ENCODE measurements around the gene APOLD1. TPM values are rescaled to one million over a fixed set of nuclear protein-coding genes. Genes with fewer than 3 reads are reported as not detected.

The APOLD1 gene
- total RNA-seq, 2 experiments from 2014 or later = 22.5 to 25.8 TPM

- Histone ChIP-seq H3K9me2 (ENCODE audit: insufficient read depth, low read length) (no peaks in the 10 kb centered on the region), H3K79me2 (ENCODE audit: insufficient read depth, low read depth, low read length) (no peaks in the 10 kb centered on the region), H3K4me2 (ENCODE audit: low read length) (no peak overlapping the region), H3K4me3 (ENCODE audit: low read depth, low read length, poor library complexity, severe bottlenecking) (no peak overlapping the region), H2AFZ (ENCODE audit: low read length) (no peak overlapping the region), H3K27ac (ENCODE audit: low read depth, low read length, poor library complexity, severe bottlenecking) (no peak overlapping the region), H3K36me3 (ENCODE audit: insufficient read depth, low read length) (peaks cover 8% of the 10 kb centered on the region; the same call in 1 of the 2 replicates), H4K20me1 (ENCODE audit: insufficient read depth, low read length) (no peaks in the 10 kb centered on the region), H3K4me1 (ENCODE audit: insufficient read depth, low read length, poor library complexity, severe bottlenecking) (no peaks in the 10 kb centered on the region), H3K9me3 (ENCODE audit: low read length) (no peaks in the 10 kb centered on the region)
- intact Hi-C loops (cut with micrococcal nuclease; ENCODE audit: unreplicated experiment) = no loop called here
- CTCF ChIA-PET (ENCODE audit: unreplicated experiment) = no interaction called here
- POLR2A ChIA-PET = no interaction called here
- TF ChIP-seq EZH2phosphoT487 (IDR thresholded peaks at IDR 0.05; ENCODE audit: borderline replicate concordance, low read depth, low read length) = no peak
- no peak for TF ChIP-seq CTCF (conservative IDR thresholded peaks at IDR 0.05; ENCODE audit: low read length)
- DNase-seq (ENCODE audit: low spot score) = no peak
- BruUV-seq (replicated peaks) = no TSS peak
Measured at GRCh38 chr12:12839873-12840579, 54.6 kb downstream of the APOLD1 start.

GRCh38 chr12:12840580-12840899, 55.1 kb downstream of the APOLD1 start:
- no peaks in the 10 kb centered on the region for H3K79me2 ChIP-seq (ENCODE audit: insufficient read depth, low read depth, low read length)
- H3K27ac ChIP-seq (ENCODE audit: low read depth, low read length, poor library complexity, severe bottlenecking) = no peak overlapping the region
- no TSS peak for BruUV-seq (replicated peaks)
- H3K36me3 ChIP-seq (ENCODE audit: insufficient read depth, low read length) = peaks cover 3% of the 10 kb centered on the region; the same call in 1 of the 2 replicates
- no peak overlapping the region for H2AFZ ChIP-seq (ENCODE audit: low read length)
- intact Hi-C loops (cut with micrococcal nuclease; ENCODE audit: unreplicated experiment) = no loop called here
- ChIA-PET POLR2A (interaction anchor here (1.0 kb wide), 1 partner anchor 14 kb away, joined by 3 read pairs; no protein-coding TSS in a partner anchor), CTCF (ENCODE audit: unreplicated experiment) (no interaction called here)
- DNase-seq (ENCODE audit: low spot score) = no peak
- H3K4me1 ChIP-seq (ENCODE audit: insufficient read depth, low read length, poor library complexity, severe bottlenecking) = no peaks in the 10 kb centered on the region
- H4K20me1 ChIP-seq (ENCODE audit: insufficient read depth, low read length) = no peaks in the 10 kb centered on the region
- no peak overlapping the region for H3K4me2 ChIP-seq (ENCODE audit: low read length)
- no peak for TF ChIP-seq EZH2phosphoT487 (IDR thresholded peaks at IDR 0.05; ENCODE audit: borderline replicate concordance, low read depth, low read length)
- no peak for TF ChIP-seq CTCF (conservative IDR thresholded peaks at IDR 0.05; ENCODE audit: low read length)
- no peak overlapping the region for H3K4me3 ChIP-seq (ENCODE audit: low read depth, low read length, poor library complexity, severe bottlenecking)
- H3K9me3 ChIP-seq (ENCODE audit: low read length) = no peaks in the 10 kb centered on the region
- H3K9me2 ChIP-seq (ENCODE audit: insufficient read depth, low read length) = no peaks in the 10 kb centered on the region

Small RNAs within 50 kb of the gene (microRNA-seq; reads per million reads assigned to microRNA genes)
- gene MIR613 (ENCODE audit: borderline replicate concordance) = not detected

Small RNAs within 50 kb of the gene (small RNA-seq; reads per million reads assigned to genes)
- gene AC007215.1 (not detected), gene MIR613 (not detected)

Other genes starting within 250 kb of the APOLD1 start
- gene DUSP16, start 222.8 kb upstream of the APOLD1 start, total RNA-seq (2014; rRNA removed; shearing (Covaris generic)) = 2.8 and 3.7 TPM in 2 replicates
- gene DUSP16, start 222.8 kb upstream of the APOLD1 start, total RNA-seq (2022) = 6.7 and 11.8 TPM in 2 replicates
- gene CREBL2, start 173.8 kb upstream of the APOLD1 start, total RNA-seq (2014; rRNA removed; shearing (Covaris generic)) = 2.1 and 4.3 TPM in 2 replicates
- 3.0 and 3.4 TPM in 2 replicates for gene CREBL2, start 173.8 kb upstream of the APOLD1 start, total RNA-seq (2022)
- 13.6 and 17.3 TPM in 2 replicates for gene GPR19, start 89.5 kb upstream of the APOLD1 start, total RNA-seq (2014; rRNA removed; shearing (Covaris generic))
- 16.9 and 24.2 TPM in 2 replicates for gene GPR19, start 89.5 kb upstream of the APOLD1 start, total RNA-seq (2022)
- gene CDKN1B, start 68.3 kb upstream of the APOLD1 start, total RNA-seq (2014; rRNA removed; shearing (Covaris generic)) = 59.4 and 65.7 TPM in 2 replicates
- 45.3 and 54.7 TPM in 2 replicates for gene CDKN1B, start 68.3 kb upstream of the APOLD1 start, total RNA-seq (2022)
- gene DDX47, start 27.7 kb downstream of the APOLD1 start, total RNA-seq (2014; rRNA removed; shearing (Covaris generic)) = 39.8 and 45.1 TPM in 2 replicates
- 50.4 and 59.1 TPM in 2 replicates for gene DDX47, start 27.7 kb downstream of the APOLD1 start, total RNA-seq (2022)
- gene GPRC5A, start 105.9 kb downstream of the APOLD1 start, total RNA-seq (2014; rRNA removed; shearing (Covaris generic)) = not detected in 2 replicates
- gene GPRC5A, start 105.9 kb downstream of the APOLD1 start, total RNA-seq (2022) = 0.25 TPM in 1 of 2 replicates, not detected in the other
- not detected in 2 replicates for gene GPRC5D, start 166.5 kb downstream of the APOLD1 start, total RNA-seq (2014; rRNA removed; shearing (Covaris generic))
- not detected in 2 replicates for gene GPRC5D, start 166.5 kb downstream of the APOLD1 start, total RNA-seq (2022)
- 0.16 and 0.26 TPM in 2 replicates for gene HEBP1, start 214.6 kb downstream of the APOLD1 start, total RNA-seq (2014; rRNA removed; shearing (Covaris generic))
- 1.2 and 1.3 TPM in 2 replicates for gene HEBP1, start 214.6 kb downstream of the APOLD1 start, total RNA-seq (2022)